A673 (cell line): Measurements from ENCODE around the gene MTM1. TPM values are rescaled to one million over a fixed set of nuclear protein-coding genes. Genes with fewer than 3 reads are reported as not detected.

Experiments
- BruUV-seq: library from RNA; stranded (reverse); fragments of 400-500 nt; replicated peaks from 2 replicates; lab custom pipeline; 2021; lab: Mats Ljungman, UMichigan
- CTCF ChIA-PET: fragments of 300-600 bp; sonication (Branson Sonifier 250); formaldehyde crosslinking; loops from one replicate; lab custom pipeline; 2022; ENCODE audit warnings: antibody characterized with exemption; lab: Charles Lee
- POLR2A ChIA-PET: fragments of 300-600 bp; sonication (Branson Sonifier 250); formaldehyde crosslinking; loops from one replicate; lab custom pipeline; 2022; ENCODE audit warnings: antibody characterized with exemption; ENCODE audit not compliant: low non-redundant PET; lab: Charles Lee
- DNase-seq: peaks from one replicate; pipeline ENCODE4 v3.0.0-alpha.2; 2015; ENCODE audit warnings: low spot score
- H3K27ac ChIP-seq: fragments of 200-600 bp; sonication (generic); 2 replicates; pipeline ENCODE4 v1.5.1; 2016; ENCODE audit warnings: mixed run types, low read depth, mild to moderate bottlenecking, mixed read lengths, antibody characterized with exemption, low read length; ENCODE audit not compliant: poor library complexity, severe bottlenecking
- H3K27me3 ChIP-seq: fragments of 200-600 bp; sonication (generic); replicated peaks from 2 replicates; pipeline ENCODE4 v1.6.1; 2017; ENCODE audit warnings: mixed run types, low read depth, mild to moderate bottlenecking, mixed read lengths, antibody characterized with exemption, low read length; ENCODE audit not compliant: insufficient read depth, poor library complexity
- H3K36me3 ChIP-seq: fragments of 200-600 bp; sonication (generic); 2 replicates; pipeline ENCODE4 v1.6.1; 2016; ENCODE audit warnings: mixed run types, mild to moderate bottlenecking, mixed read lengths, antibody characterized with exemption, low read length; ENCODE audit not compliant: insufficient read depth, poor library complexity, severe bottlenecking
- H3K4me1 ChIP-seq: fragments of 200-600 bp; sonication (generic); 2 replicates; pipeline ENCODE4 v1.6.1; 2017; ENCODE audit warnings: mixed run types, mild to moderate bottlenecking, mixed read lengths, antibody characterized with exemption, low read length; ENCODE audit not compliant: insufficient read depth, poor library complexity, severe bottlenecking
- H3K4me3 ChIP-seq: fragments of 200-600 bp; sonication (generic); 2 replicates; pipeline ENCODE4 v1.5.1; 2016; ENCODE audit warnings: low read depth, mixed run types, mild to moderate bottlenecking, mixed read lengths, low read length; ENCODE audit not compliant: poor library complexity, severe bottlenecking
- H3K9me3 ChIP-seq: fragments of 200-600 bp; sonication (generic); 2 replicates; pipeline ENCODE4 v1.6.1; 2016; ENCODE audit warnings: mixed run types, low read depth, mild to moderate bottlenecking, mixed read lengths, antibody characterized with exemption, low read length; ENCODE audit not compliant: poor library complexity, severe bottlenecking
- EZH2 ChIP-seq: fragments of 200-600 bp; sonication (generic); IDR thresholded peaks from 2 replicates; pipeline ENCODE4 v1.6.1; 2017; ENCODE audit warnings: borderline replicate concordance, low read depth, mild to moderate bottlenecking, mixed read lengths, antibody characterized with exemption, low read length; ENCODE audit not compliant: poor library complexity, severe bottlenecking
- intact Hi-C: fragments of 100-400 bp; cut with micrococcal nuclease; formaldehyde crosslinking; loops from one replicate; pipeline ENCODE4 v1.10.0; 2022; ENCODE audit not compliant: unreplicated experiment
- total RNA-seq: library from RNA; stranded (reverse); gene quantifications from 2 replicates; pipeline ENCODE4 v1.2.3, GENCODE V29; 2021
- TF ChIP-seq, protein P1 (sequence below): fragments of 300-800, 200-600 bp; sonication (generic); conservative IDR thresholded peaks from 2 replicates; pipeline ENCODE4 v1.5.1; 2017; ENCODE audit warnings: low read depth, mild to moderate bottlenecking, antibody characterized with exemption, low read length, moderate library complexity, mixed read lengths

MTM1 gene
- total RNA-seq, 1 experiment from 2014 or later: 7.1 TPM

DNA sequence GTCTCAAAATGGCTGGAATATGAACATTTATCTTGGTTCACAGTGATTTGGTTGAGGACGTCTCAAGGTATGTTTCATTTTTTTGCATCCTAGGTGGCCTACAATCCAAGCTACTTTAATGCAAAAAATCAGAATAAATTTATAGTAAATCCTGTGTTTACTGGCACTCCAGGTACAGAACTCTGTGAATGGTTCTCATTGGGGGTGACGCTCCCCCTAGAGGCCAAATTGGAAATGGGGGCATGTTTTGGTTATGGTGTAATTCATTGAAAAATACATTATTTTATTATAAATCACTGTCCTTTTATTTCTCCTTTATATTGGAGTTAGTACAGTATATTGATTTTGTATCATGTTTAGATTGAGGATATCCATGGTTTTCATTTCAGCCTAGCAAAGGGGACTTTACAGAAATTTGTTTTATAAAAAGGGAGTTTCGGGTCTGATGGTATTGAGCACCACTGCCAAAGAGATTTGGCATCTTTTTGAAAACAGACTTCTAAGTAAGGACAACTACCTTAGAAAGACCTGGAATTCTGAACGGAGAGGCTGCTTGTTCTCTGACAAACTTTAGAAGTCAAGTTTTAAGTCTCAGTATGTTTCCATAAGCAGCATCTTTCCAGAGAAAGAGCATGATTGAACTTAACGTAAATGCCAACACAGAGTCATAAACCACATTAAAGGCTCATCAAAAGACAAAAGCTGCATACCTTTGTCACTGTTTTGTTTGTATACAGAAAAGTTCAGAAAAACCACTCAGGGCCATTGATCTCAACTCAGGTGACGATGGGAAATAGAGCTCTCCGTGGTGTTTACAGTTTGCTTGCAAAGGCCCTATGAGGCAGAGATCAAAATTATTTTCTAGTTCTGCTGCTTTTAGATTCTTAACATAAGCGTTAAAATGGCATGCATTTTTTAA is 19.4 kb downstream of the MTM1 start:
- ChIA-PET CTCF (interaction anchor here (0.8 kb wide), 1 partner anchor 50 kb away, joined by 4 read pairs; no protein-coding TSS in a partner anchor), POLR2A (no interaction called here)
- no peaks in the 10 kb centered on the region for H3K36me3 ChIP-seq
- intact Hi-C loops: loop anchor here (5.0 kb wide), 2 partner anchors 221 to 626 kb away; no protein-coding TSS in a partner anchor
- TF ChIP-seq, protein P1, sequence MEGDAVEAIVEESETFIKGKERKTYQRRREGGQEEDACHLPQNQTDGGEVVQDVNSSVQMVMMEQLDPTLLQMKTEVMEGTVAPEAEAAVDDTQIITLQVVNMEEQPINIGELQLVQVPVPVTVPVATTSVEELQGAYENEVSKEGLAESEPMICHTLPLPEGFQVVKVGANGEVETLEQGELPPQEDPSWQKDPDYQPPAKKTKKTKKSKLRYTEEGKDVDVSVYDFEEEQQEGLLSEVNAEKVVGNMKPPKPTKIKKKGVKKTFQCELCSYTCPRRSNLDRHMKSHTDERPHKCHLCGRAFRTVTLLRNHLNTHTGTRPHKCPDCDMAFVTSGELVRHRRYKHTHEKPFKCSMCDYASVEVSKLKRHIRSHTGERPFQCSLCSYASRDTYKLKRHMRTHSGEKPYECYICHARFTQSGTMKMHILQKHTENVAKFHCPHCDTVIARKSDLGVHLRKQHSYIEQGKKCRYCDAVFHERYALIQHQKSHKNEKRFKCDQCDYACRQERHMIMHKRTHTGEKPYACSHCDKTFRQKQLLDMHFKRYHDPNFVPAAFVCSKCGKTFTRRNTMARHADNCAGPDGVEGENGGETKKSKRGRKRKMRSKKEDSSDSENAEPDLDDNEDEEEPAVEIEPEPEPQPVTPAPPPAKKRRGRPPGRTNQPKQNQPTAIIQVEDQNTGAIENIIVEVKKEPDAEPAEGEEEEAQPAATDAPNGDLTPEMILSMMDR: peak; percentile 83
- TF ChIP-seq EZH2: no peak
- no peak overlapping the region for H3K27ac ChIP-seq
- no TSS peak for BruUV-seq
- no peak overlapping the region for H3K4me3 ChIP-seq
- H3K4me1 ChIP-seq: no peaks in the 10 kb centered on the region
- peak; percentile 39 for DNase-seq
- H3K27me3 ChIP-seq: no peaks in the 10 kb centered on the region
- no peaks in the 10 kb centered on the region for H3K9me3 ChIP-seq

DNA sequence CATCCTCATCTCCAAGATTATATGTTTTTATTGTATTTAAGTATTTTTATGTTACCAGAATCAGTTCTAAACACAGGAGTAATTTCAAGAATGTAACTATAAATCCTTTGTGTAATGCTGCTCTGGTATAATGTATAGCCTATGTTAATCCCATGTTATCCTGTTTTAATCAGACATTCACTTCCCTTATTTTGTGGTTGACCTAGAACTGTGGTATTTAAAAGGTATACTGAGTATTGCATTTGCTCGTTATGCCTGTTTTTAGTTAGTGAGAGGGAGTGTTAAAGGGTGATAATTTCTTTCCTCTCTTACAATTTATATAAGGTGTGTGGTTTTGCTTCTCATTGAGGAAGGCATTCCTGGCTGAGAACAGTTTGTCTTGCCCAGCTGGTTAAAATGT is 26.2 kb downstream of the MTM1 start:
- no peaks in the 10 kb centered on the region for H3K27me3 ChIP-seq
- no peaks in the 10 kb centered on the region for H3K4me1 ChIP-seq
- no peaks in the 10 kb centered on the region for H3K9me3 ChIP-seq
- TF ChIP-seq, protein P1: no peak
- TF ChIP-seq EZH2: no peak
- no peak overlapping the region for H3K27ac ChIP-seq
- no peak overlapping the region for H3K4me3 ChIP-seq
- H3K36me3 ChIP-seq: no peaks in the 10 kb centered on the region
- ChIA-PET POLR2A (no interaction called here), CTCF (no interaction called here)
- no peak for DNase-seq
- no TSS peak for BruUV-seq
- intact Hi-C loops: no loop called here

DNA sequence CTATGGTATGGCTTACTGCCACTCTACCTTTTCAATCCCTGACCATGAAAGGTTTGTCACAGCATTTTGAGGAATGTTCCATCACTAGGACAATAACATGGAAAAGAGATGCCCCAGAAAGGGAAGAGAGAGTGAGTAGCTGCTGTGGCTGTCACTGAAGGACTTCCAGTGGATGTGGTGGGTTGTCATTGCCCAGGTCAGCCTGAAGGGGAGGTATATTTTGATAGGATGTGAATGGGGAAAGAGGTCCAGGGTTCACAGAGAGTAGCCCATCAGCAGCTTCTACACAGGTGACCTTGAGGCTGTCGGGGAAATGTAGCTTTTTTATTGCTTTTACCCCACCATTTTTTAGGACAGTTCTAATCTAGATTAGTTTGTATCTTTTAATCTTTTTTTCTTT is 30.8 kb downstream of the MTM1 start:
- DNase-seq: no peak
- no peaks in the 10 kb centered on the region for H3K27me3 ChIP-seq
- CTCF ChIA-PET: no interaction called here
- intact Hi-C loops: no loop called here
- H3K36me3 ChIP-seq: no peaks in the 10 kb centered on the region
- H3K4me3 ChIP-seq: no peak overlapping the region
- no peaks in the 10 kb centered on the region for H3K4me1 ChIP-seq
- H3K9me3 ChIP-seq: no peaks in the 10 kb centered on the region
- POLR2A ChIA-PET: no interaction called here
- no TSS peak for BruUV-seq
- H3K27ac ChIP-seq: no peak overlapping the region
- no peak for TF ChIP-seq EZH2
- TF ChIP-seq, protein P1: no peak
